ENCODE data around the gene PIGU. TPM values are rescaled to one million over a fixed set of nuclear protein-coding genes. Genes with fewer than 3 reads are reported as not detected.
"Not testable (repeated sequence)": the region's sequence is repeated elsewhere in the genome, so short reads cannot be mapped to it uniquely, and the experiment has no call there.

The PIGU gene
- total RNA-seq, 4 donors from 2014 or later = 13.6 to 21.7 (median 16.2) TPM

DNA sequence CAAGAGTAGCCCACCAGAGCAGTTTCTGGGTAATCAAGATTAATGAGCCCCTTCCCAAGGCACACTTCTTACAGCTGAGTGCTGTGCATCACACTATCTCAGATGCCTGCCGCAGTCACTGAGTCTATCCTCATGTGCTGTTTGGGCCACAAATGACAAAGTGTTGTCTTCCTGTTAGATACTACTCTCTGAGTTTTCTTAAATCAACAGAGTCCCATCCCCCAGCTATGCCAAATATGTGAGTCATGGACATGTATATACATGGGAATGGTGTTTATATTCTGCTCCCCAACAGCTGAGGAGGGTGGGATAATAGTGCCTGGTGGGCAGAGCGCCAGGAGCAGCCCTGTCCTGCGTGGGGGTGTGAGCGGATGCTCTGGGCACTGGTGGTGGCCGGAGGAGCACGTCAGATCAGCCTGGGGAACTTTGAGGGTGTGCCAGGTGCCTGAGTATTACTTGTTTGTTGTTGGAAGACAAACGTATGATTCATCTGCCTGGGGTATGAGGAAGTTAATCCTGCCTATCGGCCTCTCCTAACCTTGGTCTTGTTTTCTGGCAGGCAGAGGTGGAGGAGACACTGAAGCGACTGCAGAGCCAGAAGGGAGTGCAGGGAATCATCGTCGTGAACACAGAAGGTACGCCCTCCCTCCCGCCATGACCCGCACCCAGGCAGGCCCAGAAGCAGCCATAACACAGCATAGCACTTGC lies 151.0 kb downstream of the PIGU start:
- WGBS = 19% methylated on average over 14 of the region's 14 CpGs
- no peaks in the 10 kb centered on the region for H3K9me3 ChIP-seq
- peak; percentile 89 to 94 for DNase-seq (ENCODE audit: low spot score in 2 of 2)
- TF ChIP-seq POLR2A (IDR thresholded peaks at IDR 0.05) (no peak), POLR2AphosphoS5 (IDR thresholded peaks at IDR 0.05) (peak; percentile 2 to 78 (median 44))
- H3K4me1 ChIP-seq = peaks cover 61% of the 10 kb centered on the region
- peak overlapping the region; percentile 85 for H3K27ac ChIP-seq
- no peak overlapping the region for H3K4me3 ChIP-seq
- peaks cover 38% of the 10 kb centered on the region for H3K36me3 ChIP-seq
- no peaks in the 10 kb centered on the region for H3K27me3 ChIP-seq

DNA sequence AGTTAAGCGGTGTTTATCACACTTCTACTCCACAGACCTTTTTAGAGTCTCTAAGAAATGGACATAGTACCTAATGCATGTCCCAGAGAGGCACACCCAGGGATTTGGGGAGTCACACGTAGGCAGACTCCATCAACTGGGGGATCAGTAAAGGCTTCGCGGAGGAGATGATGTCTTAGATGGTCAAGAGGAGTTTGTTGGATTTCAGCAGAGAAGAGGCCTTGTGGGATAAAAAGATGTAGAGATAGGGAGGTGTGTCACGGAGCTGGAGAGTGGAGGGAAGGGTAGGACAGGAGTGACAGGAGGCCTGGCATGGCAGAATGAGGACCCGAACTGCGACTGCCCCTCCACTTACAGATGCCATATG lies 151.6 kb downstream of the PIGU start:
- H3K27ac ChIP-seq = peak overlapping the region; percentile 85
- H3K27me3 ChIP-seq = no peaks in the 10 kb centered on the region
- no peak overlapping the region for H3K4me3 ChIP-seq
- DNase-seq (ENCODE audit: low spot score in 2 of 2) = no peak
- WGBS = 62% methylated on average over 7 of the region's 7 CpGs
- TF ChIP-seq POLR2A (IDR thresholded peaks at IDR 0.05) = no peak
- TF ChIP-seq CTCF (IDR thresholded peaks at IDR 0.05) = no peak
- TF ChIP-seq POLR2AphosphoS5 (IDR thresholded peaks at IDR 0.05) = no peak
- TF ChIP-seq EP300 (IDR thresholded peaks at IDR 0.05) = no peak
- H3K4me1 ChIP-seq = peaks cover 57% of the 10 kb centered on the region
- H3K9me3 ChIP-seq = no peaks in the 10 kb centered on the region
- H3K36me3 ChIP-seq = peaks cover 33% of the 10 kb centered on the region

DNA sequence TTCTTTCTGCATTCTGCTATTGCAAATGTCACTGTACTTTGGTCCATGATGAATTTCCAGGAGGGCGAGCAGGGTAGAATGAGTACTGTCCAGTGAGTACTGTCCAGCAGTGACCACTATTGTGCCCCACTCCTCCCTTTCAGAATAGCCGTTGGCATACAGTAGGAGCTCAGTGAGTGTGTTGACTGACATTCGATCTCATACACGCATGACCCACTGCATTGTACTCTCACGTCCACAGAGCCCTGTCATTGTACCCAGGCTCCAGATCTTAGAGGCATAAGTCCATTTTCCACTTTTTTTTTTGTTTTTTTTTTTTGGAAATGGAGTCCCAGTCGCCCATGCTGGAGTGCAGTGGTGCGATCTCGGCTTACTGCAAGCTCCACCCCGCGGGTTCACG lies 152.5 kb downstream of the PIGU start:
- TF ChIP-seq EP300 (IDR thresholded peaks at IDR 0.05) = no peak
- no peak for TF ChIP-seq CTCF (IDR thresholded peaks at IDR 0.05)
- DNase-seq (ENCODE audit: low spot score in 2 of 2) = no peak
- peak overlapping the region; percentile 85 for H3K27ac ChIP-seq
- H3K4me1 ChIP-seq = peaks cover 52% of the 10 kb centered on the region
- H3K9me3 ChIP-seq = no peaks in the 10 kb centered on the region
- no peak overlapping the region for H3K4me3 ChIP-seq
- peaks cover 29% of the 10 kb centered on the region for H3K36me3 ChIP-seq
- 81% methylated on average over 11 of the region's 11 CpGs for WGBS
- H3K27me3 ChIP-seq = no peaks in the 10 kb centered on the region

- Histone ChIP-seq H3K4me1 (peaks cover 48% of the 10 kb centered on the region), H3K4me3 (no peak overlapping the region), H3K27me3 (no peaks in the 10 kb centered on the region), H3K9me3 (no peaks in the 10 kb centered on the region), H3K36me3 (peaks cover 21% of the 10 kb centered on the region), H3K27ac (peak overlapping the region; percentile 71)
- 50% methylated on average over 17 of the region's 17 CpGs for WGBS
- TF ChIP-seq POLR2AphosphoS5 (IDR thresholded peaks at IDR 0.05) (no peak), CTCF (IDR thresholded peaks at IDR 0.05) (peak in 1 of 2 donors; percentile 36)
- no peak for DNase-seq (ENCODE audit: low spot score in 2 of 2)
Observed at GRCh38 chr20:34522969-34523871, 153.7 kb downstream of the PIGU start.

- H3K4me1 ChIP-seq = peaks cover 51% of the 10 kb centered on the region
- not testable (repeated sequence) for H3K36me3 ChIP-seq; DNase-seq (ENCODE audit: low spot score in 2 of 2); H3K27ac ChIP-seq; H3K27me3 ChIP-seq; H3K9me3 ChIP-seq; H3K4me3 ChIP-seq
- 84% methylated on average over 10 of the region's 10 CpGs for WGBS
Observed at GRCh38 chr20:34519841-34520240, 157.1 kb downstream of the PIGU start.

GRCh38 chr20:34518863-34519262 lies 158.0 kb downstream of the PIGU start:
- not testable (repeated sequence) for H3K36me3 ChIP-seq; H3K27me3 ChIP-seq; H3K27ac ChIP-seq; H3K4me3 ChIP-seq; H3K9me3 ChIP-seq; DNase-seq (ENCODE audit: low spot score in 2 of 2)
- peaks cover 46% of the 10 kb centered on the region for H3K4me1 ChIP-seq
- WGBS = 96% methylated on average over 7 of the region's 7 CpGs
